ENCODE data around the gene HYLS1.

DNA sequence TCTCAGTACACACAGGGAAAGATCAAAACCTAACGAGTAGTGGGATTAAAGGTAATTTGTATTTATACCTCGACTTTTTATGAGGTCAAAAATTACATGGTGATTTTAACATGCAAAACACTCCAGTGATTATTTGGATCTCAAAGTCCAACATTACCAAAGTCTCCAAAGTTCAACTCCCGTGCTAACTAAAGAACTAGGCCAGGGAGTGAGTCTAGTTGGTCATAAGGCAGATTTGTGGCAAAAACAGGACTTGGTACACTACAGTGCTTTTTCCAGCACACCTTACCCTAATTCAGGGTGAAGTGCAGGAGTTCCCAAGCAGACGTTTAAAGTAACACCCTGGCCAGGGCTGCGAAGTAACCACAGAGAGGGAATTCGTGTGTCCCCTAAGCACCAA, 14.4 kb downstream of the HYLS1 start:
- no peak for TF ChIP-seq POLR2A (IDR thresholded peaks at IDR 0.05; ENCODE audit: low read length)
- no peak for TF ChIP-seq GATA1 (IDR thresholded peaks at IDR 0.05; ENCODE audit: low read depth, low read length)

All from erythroblast (primary cell).